ENCODE results near the gene USP32.

Gene USP32

DNA sequence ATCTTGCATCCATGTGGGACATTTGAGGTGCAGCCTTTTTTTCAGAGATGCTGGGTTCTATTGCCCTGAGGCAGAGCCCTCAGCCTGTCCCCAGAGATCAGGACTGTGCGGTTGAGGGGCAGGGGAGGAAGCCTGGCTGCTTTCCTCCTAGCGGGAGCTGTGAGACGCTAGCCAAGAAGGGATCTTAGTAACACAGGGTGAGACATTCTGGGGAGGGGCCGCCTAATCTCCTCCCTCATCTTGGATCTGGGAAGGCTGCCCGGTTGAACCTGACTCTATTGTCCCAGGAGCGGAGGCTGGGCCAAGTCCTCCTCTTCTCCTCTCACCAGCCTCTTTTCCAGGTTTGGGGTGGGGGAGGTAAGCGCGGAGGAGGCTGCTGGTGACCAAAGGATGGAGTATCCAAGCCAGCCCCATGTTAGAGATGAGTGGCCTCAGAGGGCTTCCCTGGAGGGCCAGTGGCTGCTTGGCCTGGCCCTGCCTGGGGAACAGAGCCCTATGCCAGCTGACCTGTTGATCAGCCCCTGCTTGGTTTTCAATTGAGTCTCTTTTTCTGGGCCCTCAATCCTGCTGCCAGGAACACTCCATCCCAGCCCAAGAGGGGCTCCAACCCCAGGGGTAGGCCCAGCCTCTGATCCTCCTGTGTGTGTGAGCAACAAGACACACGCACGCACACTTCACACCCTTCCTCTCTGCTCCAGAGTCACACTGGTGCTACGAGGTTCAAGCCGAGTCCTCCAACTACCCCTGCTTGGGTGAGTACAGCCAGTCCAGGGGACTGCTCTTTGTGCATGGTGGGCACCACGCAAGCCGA lies 237.1 kb downstream of the USP32 start:
- H3K36me3 ChIP-seq (ENCODE audit: control insufficient read depth in 1 of 2, insufficient read depth in 2 of 2, low read depth in 1 of 2, low read length in 2 of 2): no peaks in the 10 kb centered on the region
- no peaks in the 10 kb centered on the region for H3K79me1 ChIP-seq (replicated peaks; ENCODE audit: low read length, poor library complexity, severe bottlenecking)
- no peak overlapping the region for H3K4me2 ChIP-seq (ENCODE audit: low read length, poor library complexity, severe bottlenecking)
- DNase-seq: no peak
- H3K14ac ChIP-seq (ENCODE audit: low read length in 2 of 2): no peak overlapping the region
- no peak overlapping the region for H3K9ac ChIP-seq (ENCODE audit: low read length)
- no peak overlapping the region for H3K4ac ChIP-seq (ENCODE audit: low read depth in 1 of 2, low read length in 2 of 2)
- no peak overlapping the region for H3K23ac ChIP-seq (ENCODE audit: low read length in 2 of 2)
- H4K91ac ChIP-seq (ENCODE audit: low read length): no peak overlapping the region
- H2AFZ ChIP-seq (ENCODE audit: low read depth, low read length): no peak overlapping the region
- H2BK5ac ChIP-seq (ENCODE audit: low read depth, low read length, poor library complexity, severe bottlenecking): no peak overlapping the region
- no peak overlapping the region for H2BK12ac ChIP-seq (ENCODE audit: low read length in 2 of 2)
- H2BK120ac ChIP-seq (ENCODE audit: low read depth, low read length): no peak overlapping the region
- whole genome bisulfite sequencing: 77% methylated on average over 9 of the region's 14 CpGs
- H3K27me3 ChIP-seq (ENCODE audit: control insufficient read depth in 1 of 2, insufficient read depth in 1 of 2, low read length in 2 of 2): peaks cover 48 to 70% of the 10 kb centered on the region in 2 experiments
- no peak overlapping the region for H3K27ac ChIP-seq (ENCODE audit: low read length, poor library complexity, severe bottlenecking)
- peak overlapping the region in 1 of 2 experiments; percentile 27 for H3K4me3 ChIP-seq (ENCODE audit: insufficient read depth in 1 of 2, low read depth in 1 of 2, low read length in 2 of 2)
- H3K4me1 ChIP-seq (ENCODE audit: control insufficient read depth, insufficient read depth, low read depth, low read length): peaks cover 20% of the 10 kb centered on the region
- no peaks in the 10 kb centered on the region for H3K9me3 ChIP-seq (ENCODE audit: control insufficient read depth, low read length)
- no peak overlapping the region for H2BK15ac ChIP-seq (ENCODE audit: low read depth, poor library complexity, severe bottlenecking)
- no peak overlapping the region for H2AK5ac ChIP-seq (ENCODE audit: low read length, severe bottlenecking)
- H3K18ac ChIP-seq (ENCODE audit: low read depth in 1 of 2, low read length in 2 of 2): no peak overlapping the region
- no peak overlapping the region for H4K8ac ChIP-seq (ENCODE audit: low read length)

DNA sequence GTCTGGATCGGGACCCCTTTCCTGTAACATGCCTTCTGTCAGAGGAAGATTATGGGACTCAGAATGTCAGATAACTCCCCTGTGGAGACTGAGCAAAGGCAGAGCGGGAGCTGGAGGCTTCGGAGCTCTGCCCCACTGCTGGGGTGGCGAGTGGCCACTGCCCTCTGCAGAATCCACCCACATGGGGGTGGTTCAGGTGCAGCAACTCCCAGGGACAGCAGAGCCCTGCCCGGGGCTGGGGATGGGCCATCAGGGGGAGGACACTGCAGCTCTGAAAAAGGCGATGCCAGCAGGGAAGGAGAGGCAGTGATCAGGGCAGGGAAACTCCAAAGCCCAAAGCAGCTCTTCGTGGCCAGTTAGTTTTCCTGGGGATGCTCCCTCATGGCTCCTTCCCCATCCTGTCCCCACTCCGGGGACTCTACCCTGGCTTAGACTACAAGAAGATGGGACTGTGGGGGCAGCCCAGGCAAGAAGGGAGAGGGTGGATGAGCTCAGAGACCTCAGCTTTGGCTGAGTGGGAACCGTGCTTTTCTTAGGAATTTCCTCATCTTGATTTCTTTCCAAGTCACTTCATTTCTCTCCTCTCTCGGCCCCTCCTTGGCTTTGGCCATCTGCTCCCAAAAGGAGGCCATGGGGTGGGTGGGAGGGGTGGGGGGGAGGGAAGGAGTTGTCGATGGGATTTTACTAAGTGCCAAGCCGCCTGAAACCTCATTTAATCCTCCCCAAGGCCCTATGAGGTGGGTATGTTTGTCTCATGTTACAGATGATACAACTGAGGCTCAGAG lies 238.1 kb downstream of the USP32 start:
- no peak overlapping the region for H4K91ac ChIP-seq (ENCODE audit: low read length)
- no peak overlapping the region for H3K27ac ChIP-seq (ENCODE audit: low read length, poor library complexity, severe bottlenecking)
- no peak overlapping the region for H2BK120ac ChIP-seq (ENCODE audit: low read depth, low read length)
- H3K4me2 ChIP-seq (ENCODE audit: low read length, poor library complexity, severe bottlenecking): no peak overlapping the region
- no peaks in the 10 kb centered on the region for H3K36me3 ChIP-seq (ENCODE audit: control insufficient read depth in 1 of 2, insufficient read depth in 2 of 2, low read depth in 1 of 2, low read length in 2 of 2)
- no peak for DNase-seq
- 85% methylated on average over 7 of the region's 12 CpGs for WGBS
- H3K4me1 ChIP-seq (ENCODE audit: control insufficient read depth, insufficient read depth, low read depth, low read length): peaks cover 19% of the 10 kb centered on the region
- H3K9ac ChIP-seq (ENCODE audit: low read length): no peak overlapping the region
- H2AFZ ChIP-seq (ENCODE audit: low read depth, low read length): no peak overlapping the region
- no peak overlapping the region for H2AK5ac ChIP-seq (ENCODE audit: low read length, severe bottlenecking)
- H3K23ac ChIP-seq (ENCODE audit: low read length in 2 of 2): no peak overlapping the region
- H3K9me3 ChIP-seq (ENCODE audit: control insufficient read depth, low read length): no peaks in the 10 kb centered on the region
- H2BK5ac ChIP-seq (ENCODE audit: low read depth, low read length, poor library complexity, severe bottlenecking): no peak overlapping the region
- H3K18ac ChIP-seq (ENCODE audit: low read depth in 1 of 2, low read length in 2 of 2): no peak overlapping the region
- H3K4me3 ChIP-seq (ENCODE audit: insufficient read depth in 1 of 2, low read depth in 1 of 2, low read length in 2 of 2): peak overlapping the region in 1 of 2 experiments; percentile 27
- no peak overlapping the region for H2BK15ac ChIP-seq (ENCODE audit: low read depth, poor library complexity, severe bottlenecking)
- H2BK12ac ChIP-seq (ENCODE audit: low read length in 2 of 2): no peak overlapping the region
- H3K79me1 ChIP-seq (replicated peaks; ENCODE audit: low read length, poor library complexity, severe bottlenecking): no peaks in the 10 kb centered on the region
- H3K4ac ChIP-seq (ENCODE audit: low read depth in 1 of 2, low read length in 2 of 2): no peak overlapping the region
- no peak overlapping the region for H3K14ac ChIP-seq (ENCODE audit: low read length in 2 of 2)
- H3K27me3 ChIP-seq (ENCODE audit: control insufficient read depth in 1 of 2, insufficient read depth in 1 of 2, low read length in 2 of 2): peaks cover 51 to 81% of the 10 kb centered on the region in 2 experiments
- no peak overlapping the region for H4K8ac ChIP-seq (ENCODE audit: low read length)

GRCh38 chr17:60151355-60151754 lies 240.6 kb downstream of the USP32 start:
- H3K27me3 ChIP-seq (ENCODE audit: control insufficient read depth in 1 of 2, insufficient read depth in 1 of 2, low read length in 2 of 2): peaks cover 58 to 89% of the 10 kb centered on the region in 2 experiments
- WGBS: 26% methylated on average over 5 of the region's 5 CpGs

More at GRCh38 chr17:60151355-60151754, 240.6 kb downstream of the USP32 start:
- Histone ChIP-seq H3K14ac (ENCODE audit: low read length in 2 of 2) (no peak overlapping the region), H3K9me3 (ENCODE audit: control insufficient read depth, low read length) (no peaks in the 10 kb centered on the region), H3K4ac (ENCODE audit: low read depth in 1 of 2, low read length in 2 of 2) (no peak overlapping the region), H3K4me1 (ENCODE audit: control insufficient read depth, insufficient read depth, low read depth, low read length) (peaks cover 18% of the 10 kb centered on the region), H3K23ac (ENCODE audit: low read length in 2 of 2) (no peak overlapping the region), H3K4me3 (ENCODE audit: insufficient read depth in 1 of 2, low read depth in 1 of 2, low read length in 2 of 2) (no peak overlapping the region), H4K8ac (ENCODE audit: low read length) (no peak overlapping the region), H4K91ac (ENCODE audit: low read length) (no peak overlapping the region), H2BK5ac (ENCODE audit: low read depth, low read length, poor library complexity, severe bottlenecking) (no peak overlapping the region), H3K79me1 (replicated peaks; ENCODE audit: low read length, poor library complexity, severe bottlenecking) (no peaks in the 10 kb centered on the region), H3K4me2 (ENCODE audit: low read length, poor library complexity, severe bottlenecking) (no peak overlapping the region), H3K27ac (ENCODE audit: low read length, poor library complexity, severe bottlenecking) (no peak overlapping the region), H3K9ac (ENCODE audit: low read length) (no peak overlapping the region), H2AFZ (ENCODE audit: low read depth, low read length) (no peak overlapping the region), H2BK15ac (ENCODE audit: low read depth, poor library complexity, severe bottlenecking) (no peak overlapping the region), H2BK120ac (ENCODE audit: low read depth, low read length) (no peak overlapping the region), H3K18ac (ENCODE audit: low read depth in 1 of 2, low read length in 2 of 2) (no peak overlapping the region), H3K36me3 (ENCODE audit: control insufficient read depth in 1 of 2, insufficient read depth in 2 of 2, low read depth in 1 of 2, low read length in 2 of 2) (no peaks in the 10 kb centered on the region), H2AK5ac (ENCODE audit: low read length, severe bottlenecking) (no peak overlapping the region), H2BK12ac (ENCODE audit: low read length in 2 of 2) (no peak overlapping the region)
- DNase-seq: no peak

Data from mesenchymal stem cell (in vitro differentiated cells and primary cell).